ENCODE data around the gene OPN1MW2. TPM values are rescaled to one million over a fixed set of nuclear protein-coding genes. Genes with fewer than 3 reads are reported as not detected.
"Not testable (repeated sequence)": the region's sequence is repeated elsewhere in the genome, so short reads cannot be mapped to it uniquely, and the experiment has no call there.

The OPN1MW2 gene
- total RNA-seq, 6 experiments from 2014 or later: not detected

GRCh38 chrX:154233620-154234019 is 14.1 kb downstream of the OPN1MW2 start:
- H3K27ac Mint-ChIP-seq; H3K9me3 Mint-ChIP-seq; H3K4me3 Mint-ChIP-seq; H3K4me1 Mint-ChIP-seq (ENCODE audit: low read depth); DNase-seq; H3K27me3 Mint-ChIP-seq (ENCODE audit: insufficient read depth); H3K36me3 Mint-ChIP-seq (ENCODE audit: low read depth): not testable (repeated sequence)

- not testable (repeated sequence) for DNase-seq; H3K4me3 Mint-ChIP-seq; H3K27me3 Mint-ChIP-seq (ENCODE audit: insufficient read depth); H3K9me3 Mint-ChIP-seq; H3K27ac Mint-ChIP-seq; H3K4me1 Mint-ChIP-seq (ENCODE audit: low read depth); H3K36me3 Mint-ChIP-seq (ENCODE audit: low read depth)
- peak; percentile 45 for TF ChIP-seq CTCF (IDR thresholded peaks at IDR 0.05)
Measured at GRCh38 chrX:154238939-154239559, 19.5 kb downstream of the OPN1MW2 start.

GRCh38 chrX:154239982-154240503 is 20.5 kb downstream of the OPN1MW2 start:
- DNase-seq; H3K27me3 Mint-ChIP-seq (ENCODE audit: insufficient read depth); H3K9me3 Mint-ChIP-seq; H3K4me1 Mint-ChIP-seq (ENCODE audit: low read depth); H3K4me3 Mint-ChIP-seq; H3K27ac Mint-ChIP-seq; H3K36me3 Mint-ChIP-seq (ENCODE audit: low read depth): not testable (repeated sequence)

- not testable (repeated sequence) for H3K27ac Mint-ChIP-seq; H3K36me3 Mint-ChIP-seq (ENCODE audit: low read depth); H3K4me1 Mint-ChIP-seq (ENCODE audit: low read depth); H3K4me3 Mint-ChIP-seq; H3K27me3 Mint-ChIP-seq (ENCODE audit: insufficient read depth); H3K9me3 Mint-ChIP-seq; DNase-seq
Measured at GRCh38 chrX:154247377-154248045, 28.0 kb downstream of the OPN1MW2 start.

- not testable (repeated sequence) for H3K27ac Mint-ChIP-seq; H3K27me3 Mint-ChIP-seq (ENCODE audit: insufficient read depth); H3K4me3 Mint-ChIP-seq; DNase-seq; H3K9me3 Mint-ChIP-seq; H3K36me3 Mint-ChIP-seq (ENCODE audit: low read depth); H3K4me1 Mint-ChIP-seq (ENCODE audit: low read depth)
Measured at GRCh38 chrX:154248076-154248475, 28.5 kb downstream of the OPN1MW2 start.

- H3K4me3 Mint-ChIP-seq: not testable (repeated sequence)
Measured at GRCh38 chrX:154257282-154257681, 37.7 kb downstream of the OPN1MW2 start, which contains the start of gene OPN1MW3. Gene OPN1MW3 (plus strand): TSS chrX:154257582. CDS start chrX:154257620, 38 bp downstream.

GRCh38 chrX:154258711-154259110 is 39.2 kb downstream of the OPN1MW2 start:
- not testable (repeated sequence) for H3K4me3 Mint-ChIP-seq; H3K27me3 Mint-ChIP-seq (ENCODE audit: insufficient read depth); H3K27ac Mint-ChIP-seq; H3K4me1 Mint-ChIP-seq (ENCODE audit: low read depth); H3K36me3 Mint-ChIP-seq (ENCODE audit: low read depth); H3K9me3 Mint-ChIP-seq; DNase-seq

More at GRCh38 chrX:154257282-154257681, 37.7 kb downstream of the OPN1MW2 start, which contains the start of gene OPN1MW3:
- not testable (repeated sequence) for H3K27ac Mint-ChIP-seq; H3K4me1 Mint-ChIP-seq (ENCODE audit: low read depth); H3K36me3 Mint-ChIP-seq (ENCODE audit: low read depth); H3K9me3 Mint-ChIP-seq; DNase-seq; H3K27me3 Mint-ChIP-seq (ENCODE audit: insufficient read depth)

- DNase-seq; H3K27ac Mint-ChIP-seq; H3K9me3 Mint-ChIP-seq; H3K36me3 Mint-ChIP-seq (ENCODE audit: low read depth); H3K27me3 Mint-ChIP-seq (ENCODE audit: insufficient read depth); H3K4me3 Mint-ChIP-seq; H3K4me1 Mint-ChIP-seq (ENCODE audit: low read depth): not testable (repeated sequence)
Measured at GRCh38 chrX:154263072-154263471, 43.5 kb downstream of the OPN1MW2 start.

- not testable (repeated sequence) for H3K9me3 Mint-ChIP-seq; H3K4me3 Mint-ChIP-seq; H3K27ac Mint-ChIP-seq; DNase-seq; H3K27me3 Mint-ChIP-seq (ENCODE audit: insufficient read depth); H3K36me3 Mint-ChIP-seq (ENCODE audit: low read depth); H3K4me1 Mint-ChIP-seq (ENCODE audit: low read depth)
Measured at GRCh38 chrX:154269245-154269644, 49.7 kb downstream of the OPN1MW2 start.

Other genes with a start within 250 kb of the OPN1MW2 start
- gene HCFC1, start 247.9 kb upstream of the OPN1MW2 start, total RNA-seq (2021; fragmentation: NEBNext Ultra II Directional; extraction: Animal tissue kit (Norgen Biotek cat#: 25700)): 10 to 100 TPM; 52.1 to 62.1 (median 59.0) TPM
- gene TMEM187, start 247.0 kb upstream of the OPN1MW2 start, total RNA-seq (2021; fragmentation: NEBNext Ultra II Directional; extraction: Animal tissue kit (Norgen Biotek cat#: 25700)): 1 to 10 TPM; 3.1 to 8.0 (median 5.7) TPM
- gene IRAK1, start 199.9 kb upstream of the OPN1MW2 start, total RNA-seq (2021; fragmentation: NEBNext Ultra II Directional; extraction: Animal tissue kit (Norgen Biotek cat#: 25700)): 100 to 1,000 TPM; 103 to 133 (median 120) TPM
- 10 to 100 TPM; 28.8 to 35.8 (median 31.9) TPM for gene MECP2, start 122.0 kb upstream of the OPN1MW2 start, total RNA-seq (2021; fragmentation: NEBNext Ultra II Directional; extraction: Animal tissue kit (Norgen Biotek cat#: 25700))
- gene OPN1LW, start 75.5 kb upstream of the OPN1MW2 start, total RNA-seq (2021; fragmentation: NEBNext Ultra II Directional; extraction: Animal tissue kit (Norgen Biotek cat#: 25700)): not detected
- not detected for gene OPN1MW, start 37.2 kb upstream of the OPN1MW2 start, total RNA-seq (2021; fragmentation: NEBNext Ultra II Directional; extraction: Animal tissue kit (Norgen Biotek cat#: 25700))
- gene OPN1MW3, start 37.8 kb downstream of the OPN1MW2 start, total RNA-seq (2021; fragmentation: NEBNext Ultra II Directional; extraction: Animal tissue kit (Norgen Biotek cat#: 25700)): not detected
- gene TEX28, start 75.4 kb downstream of the OPN1MW2 start, total RNA-seq (2021; fragmentation: NEBNext Ultra II Directional; extraction: Animal tissue kit (Norgen Biotek cat#: 25700)): not detected
- not detected for gene TKTL1, start 76.0 kb downstream of the OPN1MW2 start, total RNA-seq (2021; fragmentation: NEBNext Ultra II Directional; extraction: Animal tissue kit (Norgen Biotek cat#: 25700))
- 1,000 to 10,000 TPM; 2,260 to 2,886 (median 2,666) TPM for gene FLNA, start 154.9 kb downstream of the OPN1MW2 start, total RNA-seq (2021; fragmentation: NEBNext Ultra II Directional; extraction: Animal tissue kit (Norgen Biotek cat#: 25700))
- gene EMD, start 159.5 kb downstream of the OPN1MW2 start, total RNA-seq (2021; fragmentation: NEBNext Ultra II Directional; extraction: Animal tissue kit (Norgen Biotek cat#: 25700)): 100 to 1,000 TPM in 4 of 6 experiments, 10 to 100 TPM in 2; 84.8 to 119 (median 108) TPM
- 1,000 to 10,000 TPM; 1,764 to 1,978 (median 1,934) TPM for gene RPL10, start 178.6 kb downstream of the OPN1MW2 start, total RNA-seq (2021; fragmentation: NEBNext Ultra II Directional; extraction: Animal tissue kit (Norgen Biotek cat#: 25700))
- gene DNASE1L1, start 189.5 kb downstream of the OPN1MW2 start, total RNA-seq (2021; fragmentation: NEBNext Ultra II Directional; extraction: Animal tissue kit (Norgen Biotek cat#: 25700)): 10 to 100 TPM; 74.8 to 96.3 (median 87.4) TPM
- 10 to 100 TPM; 13.0 to 17.3 (median 15.1) TPM for gene TAFAZZIN, start 191.8 kb downstream of the OPN1MW2 start, total RNA-seq (2021; fragmentation: NEBNext Ultra II Directional; extraction: Animal tissue kit (Norgen Biotek cat#: 25700))
- 100 to 1,000 TPM; 107 to 154 (median 123) TPM for gene ATP6AP1, start 208.9 kb downstream of the OPN1MW2 start, total RNA-seq (2021; fragmentation: NEBNext Ultra II Directional; extraction: Animal tissue kit (Norgen Biotek cat#: 25700))
- 100 to 1,000 TPM; 144 to 154 (median 147) TPM for gene GDI1, start 217.4 kb downstream of the OPN1MW2 start, total RNA-seq (2021; fragmentation: NEBNext Ultra II Directional; extraction: Animal tissue kit (Norgen Biotek cat#: 25700))
- 100 to 1,000 TPM in 1 of 6 experiments, 10 to 100 TPM in 5; 77.3 to 103 (median 86.9) TPM for gene FAM50A, start 224.4 kb downstream of the OPN1MW2 start, total RNA-seq (2021; fragmentation: NEBNext Ultra II Directional; extraction: Animal tissue kit (Norgen Biotek cat#: 25700))
- gene PLXNA3, start 238.5 kb downstream of the OPN1MW2 start, total RNA-seq (2021; fragmentation: NEBNext Ultra II Directional; extraction: Animal tissue kit (Norgen Biotek cat#: 25700)): 10 to 100 TPM; 66.2 to 98.7 (median 79.8) TPM